Hepatocyte (in vitro differentiated cells): ENCODE data around the gene NTSR2. TPM values are rescaled to one million over a fixed set of nuclear protein-coding genes. Genes with fewer than 3 reads are reported as not detected.

Experiments
- DNase-seq: peaks from one replicate; pipeline ENCODE4 v3.0.0-alpha.2; 2016; ENCODE audit warnings: low spot score
- H2AFZ ChIP-seq: fragments of 200-600 bp; sonication (generic); 2 replicates; pipeline ENCODE4 v1.6.0; 2016; ENCODE audit warnings: antibody characterized with exemption, mild to moderate bottlenecking
- H3K27ac ChIP-seq: fragments of 200-600 bp; sonication (generic); 2 replicates; pipeline ENCODE4 v1.5.1; 2016; ENCODE audit warnings: mild to moderate bottlenecking
- H3K27me3 ChIP-seq: fragments of 200-600 bp; sonication (generic); 2 replicates; pipeline ENCODE4 v1.6.1; 2016
- H3K36me3 ChIP-seq: fragments of 200-600 bp; sonication (generic); replicated peaks from 2 replicates; pipeline ENCODE4 v1.5.1; 2016; ENCODE audit warnings: low read depth; ENCODE audit not compliant: insufficient read depth
- H3K4me1 ChIP-seq: fragments of 200-600 bp; sonication (generic); 2 replicates; pipeline ENCODE4 v1.5.1; 2016; ENCODE audit warnings: mild to moderate bottlenecking, moderate library complexity; ENCODE audit not compliant: insufficient read depth
- H3K4me2 ChIP-seq: fragments of 200-600 bp; sonication (generic); 2 replicates; pipeline ENCODE4 v1.6.0; 2016
- H3K4me3 ChIP-seq: fragments of 200-600 bp; sonication (generic); 2 replicates; pipeline ENCODE4 v1.5.1; 2016; ENCODE audit warnings: mild to moderate bottlenecking
- H3K79me2 ChIP-seq: fragments of 200-600 bp; sonication (generic); 2 replicates; pipeline ENCODE4 v1.6.0; 2017; ENCODE audit warnings: mild to moderate bottlenecking
- H3K9me2 ChIP-seq: fragments of 200-600 bp; sonication (generic); replicated peaks from 2 replicates; pipeline ENCODE4 v1.6.0; 2017; ENCODE audit warnings: mild to moderate bottlenecking; ENCODE audit not compliant: insufficient read depth
- H3K9me3 ChIP-seq: fragments of 200-600 bp; sonication (generic); 2 replicates; pipeline ENCODE4 v1.5.1; 2016; ENCODE audit warnings: low read depth, mild to moderate bottlenecking
- H4K20me1 ChIP-seq: fragments of 200-600 bp; sonication (generic); 2 replicates; pipeline ENCODE4 v1.6.0; 2016; ENCODE audit warnings: mild to moderate bottlenecking; ENCODE audit not compliant: insufficient read depth, poor library complexity, severe bottlenecking
- CTCF ChIP-seq: fragments of 200-600 bp; sonication (generic); IDR thresholded peaks from 2 replicates; pipeline ENCODE4 v1.5.1; 2016; ENCODE audit warnings: antibody characterized with exemption, mild to moderate bottlenecking; ENCODE audit not compliant: poor library complexity
- EZH2 ChIP-seq: fragments of 200-600 bp; sonication (generic); IDR thresholded peaks from 2 replicates; pipeline ENCODE4 v1.6.1; 2016; ENCODE audit warnings: antibody characterized with exemption, mild to moderate bottlenecking, borderline replicate concordance
- EZH2phosphoT487 ChIP-seq: fragments of 200-600 bp; sonication (generic); IDR thresholded peaks from one replicate; pipeline ENCODE4 v1.6.1; 2018; ENCODE audit warnings: antibody characterized with exemption, mild to moderate bottlenecking, low read depth, moderate library complexity; ENCODE audit not compliant: unreplicated experiment, severe bottlenecking
- WGBS: methylation state at CpG from one replicate; pipeline ENCODE4 v1.1.6; 2016; ENCODE audit warnings: low lambda C conversion rate; ENCODE audit errors: missing lambda C conversion rate; 5-methylcytosine and 5-hydroxymethylcytosine counted together
- polyA plus RNA-seq: library from polyadenylated mRNA; unstranded; fragments of >200 nt; fragmentation: Nextera tagmentation; extraction: Ambion mirVana; gene quantifications from 2 replicates; pipeline ENCODE4 v1.2.1, GENCODE V29; 2016
- total RNA-seq: library from RNA; depleted of rRNA; stranded (reverse); fragments of >200 nt; gene quantifications from 2 replicates; pipeline ENCODE4 v1.2.3, GENCODE V29; 2014

Gene NTSR2
- total and polyA plus RNA-seq, 2 experiments from 2014 or later: 0.28 TPM; not detected in 1

GRCh38 chr2:11705063-11705462 is 35.1 kb upstream of the NTSR2 start:
- Histone ChIP-seq H3K27me3 (no peaks in the 10 kb centered on the region), H2AFZ (no peak overlapping the region), H3K36me3 (no peaks in the 10 kb centered on the region), H4K20me1 (no peaks in the 10 kb centered on the region), H3K79me2 (no peaks in the 10 kb centered on the region), H3K9me2 (no peaks in the 10 kb centered on the region), H3K4me1 (no peaks in the 10 kb centered on the region), H3K9me3 (no peaks in the 10 kb centered on the region), H3K4me2 (no peak overlapping the region), H3K4me3 (no peak overlapping the region), H3K27ac (no peak overlapping the region)
- no peak for DNase-seq
- TF ChIP-seq CTCF (no peak), EZH2 (no peak), EZH2phosphoT487 (no peak)
- WGBS: 92% methylated on average over 4 of the region's 4 CpGs

- Histone ChIP-seq H4K20me1 (no peaks in the 10 kb centered on the region), H3K27me3 (no peaks in the 10 kb centered on the region), H3K4me3 (no peak overlapping the region), H3K9me3 (no peaks in the 10 kb centered on the region), H3K79me2 (no peaks in the 10 kb centered on the region), H2AFZ (no peak overlapping the region), H3K36me3 (no peaks in the 10 kb centered on the region), H3K4me1 (peaks cover 4% of the 10 kb centered on the region), H3K27ac (no peak overlapping the region), H3K9me2 (no peaks in the 10 kb centered on the region), H3K4me2 (no peak overlapping the region)
- TF ChIP-seq EZH2phosphoT487: no peak
- TF ChIP-seq CTCF: no peak
- no peak for TF ChIP-seq EZH2
- WGBS: 96% methylated on average over 1 of the region's 1 CpG
- DNase-seq: no peak
These were observed 33.7 kb upstream of the NTSR2 start for GRCh38 chr2:11703700-11704099.

GRCh38 chr2:11702946-11703345 is 33.0 kb upstream of the NTSR2 start:
- Histone ChIP-seq H3K27me3 (no peaks in the 10 kb centered on the region), H3K27ac (no peak overlapping the region), H3K4me3 (no peak overlapping the region), H3K79me2 (no peaks in the 10 kb centered on the region), H4K20me1 (no peaks in the 10 kb centered on the region), H3K4me2 (no peak overlapping the region), H3K9me2 (no peaks in the 10 kb centered on the region), H3K9me3 (no peaks in the 10 kb centered on the region), H3K4me1 (peaks cover 6% of the 10 kb centered on the region), H3K36me3 (no peaks in the 10 kb centered on the region), H2AFZ (no peak overlapping the region)
- no peak for TF ChIP-seq CTCF
- TF ChIP-seq EZH2: no peak
- TF ChIP-seq EZH2phosphoT487: no peak
- 83% methylated on average over 2 of the region's 2 CpGs for WGBS
- no peak for DNase-seq

- no peak overlapping the region for H2AFZ ChIP-seq
- no peak overlapping the region for H3K4me3 ChIP-seq
- peaks cover 11% of the 10 kb centered on the region for H3K4me1 ChIP-seq
- 63% methylated on average over 14 of the region's 14 CpGs for WGBS
- H3K27ac ChIP-seq: peak overlapping the region; percentile 81
- H3K9me2 ChIP-seq: no peaks in the 10 kb centered on the region
- H3K9me3 ChIP-seq: no peaks in the 10 kb centered on the region
- H3K27me3 ChIP-seq: no peaks in the 10 kb centered on the region
- H3K79me2 ChIP-seq: no peaks in the 10 kb centered on the region
- TF ChIP-seq EZH2: no peak
- TF ChIP-seq EZH2phosphoT487: no peak
- no peaks in the 10 kb centered on the region for H3K36me3 ChIP-seq
- no peaks in the 10 kb centered on the region for H4K20me1 ChIP-seq
- DNase-seq: peak; percentile 74
- no peak overlapping the region for H3K4me2 ChIP-seq
These were observed 31.8 kb upstream of the NTSR2 start for GRCh38 chr2:11701751-11702301.
